Central memory CD4-positive, alpha-beta T cell (primary cell): ENCODE results near the gene SPATA2.
"Not testable (repeated sequence)": the region's sequence is repeated elsewhere in the genome, so short reads cannot be mapped to it uniquely, and the experiment has no call there.

Source experiments
- DNase-seq: peaks from one replicate; pipeline ENCODE4 v3.0.0; 2022

SPATA2 gene

GRCh38 chr20:49904440-49905214 lies 10.7 kb downstream of the SPATA2 start:
- no peak for DNase-seq

GRCh38 chr20:49901588-49901987 lies 13.7 kb downstream of the SPATA2 start:
- DNase-seq, result no peak

- DNase-seq, result no peak
Measured at GRCh38 chr20:49899541-49900383, 15.6 kb downstream of the SPATA2 start.

- no peak for DNase-seq
Measured at GRCh38 chr20:49896204-49896603, 19.1 kb downstream of the SPATA2 start.

- DNase-seq, result not testable (repeated sequence)
Measured at GRCh38 chr20:49895474-49896093, 19.7 kb downstream of the SPATA2 start.

GRCh38 chr20:49894073-49894470 lies 21.3 kb downstream of the SPATA2 start:
- DNase-seq, result no peak

GRCh38 chr20:49893242-49894072 lies 21.9 kb downstream of the SPATA2 start:
- DNase-seq, result no peak

- no peak for DNase-seq
Measured at GRCh38 chr20:49892817-49893216, 22.5 kb downstream of the SPATA2 start.

GRCh38 chr20:49892260-49892659 lies 23.1 kb downstream of the SPATA2 start:
- DNase-seq, result no peak

- DNase-seq, result no peak
Measured at GRCh38 chr20:49891476-49892110, 23.7 kb downstream of the SPATA2 start.

GRCh38 chr20:49890471-49891361 lies 24.6 kb downstream of the SPATA2 start:
- DNase-seq, result no peak

- no peak for DNase-seq
Measured at GRCh38 chr20:49889935-49890333, 25.4 kb downstream of the SPATA2 start.

- DNase-seq, result no peak
Measured at GRCh38 chr20:49889001-49889934, 26.1 kb downstream of the SPATA2 start.

GRCh38 chr20:49888212-49889000 lies 26.9 kb downstream of the SPATA2 start:
- DNase-seq, result peak; percentile 28

- DNase-seq, result no peak
Measured at GRCh38 chr20:49887251-49888211, 27.8 kb downstream of the SPATA2 start.

GRCh38 chr20:49886571-49887213 lies 28.6 kb downstream of the SPATA2 start:
- no peak for DNase-seq
